Immature natural killer cell (primary cell): ENCODE results near the gene POM121L12. TPM values are rescaled to one million over a fixed set of nuclear protein-coding genes. Genes with fewer than 3 reads are reported as not detected.

ENCODE experiments used
- DNase-seq, 3 donors: peaks; one replicate each; pipeline ENCODE4 v3.0.0; 2022; ENCODE audit warnings: mixed read lengths in 1 of 3
- H3K27ac Mint-ChIP-seq, 6 donors: one replicate each; pipeline ENCODE4 v1.8.0; 2020; ENCODE audit warnings: mixed read lengths in 6 of 6, mild to moderate bottlenecking in 5 of 6, inconsistent platforms in 4 of 6, moderate library complexity in 3 of 6
- H3K27me3 Mint-ChIP-seq, 3 donors: one replicate each; pipeline ENCODE4 v1.8.0; 2020 to 2021; ENCODE audit warnings: low read depth in 3 of 3, mild to moderate bottlenecking in 3 of 3, mixed read lengths in 3 of 3, moderate library complexity in 3 of 3, inconsistent platforms in 1 of 3
- H3K36me3 Mint-ChIP-seq, 3 donors: one replicate each; pipeline ENCODE4 v1.8.0; 2020; ENCODE audit warnings: mixed read lengths in 3 of 3, inconsistent platforms in 2 of 3, mild to moderate bottlenecking in 2 of 3
- H3K4me1 Mint-ChIP-seq, 2 donors: one replicate each; pipeline ENCODE4 v1.8.0; 2020; ENCODE audit warnings: inconsistent platforms in 2 of 2, mild to moderate bottlenecking in 2 of 2, mixed read lengths in 2 of 2, moderate library complexity in 1 of 2
- H3K4me3 Mint-ChIP-seq, 5 donors: one replicate each; pipeline ENCODE4 v1.8.0; 2020; ENCODE audit warnings: mild to moderate bottlenecking in 5 of 5, mixed read lengths in 5 of 5, inconsistent platforms in 3 of 5, moderate library complexity in 3 of 5
- H3K9me3 Mint-ChIP-seq, 6 donors: one replicate each; pipeline ENCODE4 v1.8.0; 2020; ENCODE audit warnings: mild to moderate bottlenecking in 6 of 6, mixed read lengths in 6 of 6, inconsistent platforms in 4 of 6, moderate library complexity in 3 of 6
- polyA plus RNA-seq, 3 donors: library from polyadenylated mRNA; unstranded; fragments of 300-500 nt; fragmentation: Illumina TruSeq; gene quantifications; one replicate each; pipeline ENCODE4 v1.2.3, GENCODE V29; 2021

Gene POM121L12
- polyA plus RNA-seq, 3 donors from 2014 or later, result not detected

DNA sequence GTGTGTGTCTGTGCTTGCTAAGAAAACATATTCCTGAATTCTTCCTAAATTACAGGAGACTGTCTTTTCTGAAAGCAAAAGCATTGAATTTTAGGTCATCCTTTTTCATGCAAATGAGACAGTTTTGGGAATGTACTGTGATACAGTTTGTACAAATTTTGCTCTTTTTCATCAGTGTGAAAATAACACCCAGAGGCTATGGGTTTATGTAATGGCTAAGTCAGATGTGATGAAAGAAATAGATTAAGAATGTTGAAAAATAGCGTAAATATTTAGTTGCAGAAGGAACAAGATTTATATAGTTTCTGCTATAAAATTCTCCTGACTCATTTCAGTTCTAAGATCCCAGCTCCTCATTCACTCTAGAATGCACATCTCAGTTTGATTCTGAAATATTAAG, 24.6 kb downstream of the POM121L12 start:
- Mint-ChIP-seq H3K4me1 (no peaks in the 10 kb centered on the region), H3K27me3 (no peaks in the 10 kb centered on the region), H3K9me3 (peaks cover 16 to 62% (median 40%) of the 10 kb centered on the region in 6 donors), H3K36me3 (peaks cover 0 to 6% (median 2%) of the 10 kb centered on the region in 3 donors), H3K4me3 (no peak overlapping the region), H3K27ac (no peak overlapping the region)
- no peak for DNase-seq

DNA sequence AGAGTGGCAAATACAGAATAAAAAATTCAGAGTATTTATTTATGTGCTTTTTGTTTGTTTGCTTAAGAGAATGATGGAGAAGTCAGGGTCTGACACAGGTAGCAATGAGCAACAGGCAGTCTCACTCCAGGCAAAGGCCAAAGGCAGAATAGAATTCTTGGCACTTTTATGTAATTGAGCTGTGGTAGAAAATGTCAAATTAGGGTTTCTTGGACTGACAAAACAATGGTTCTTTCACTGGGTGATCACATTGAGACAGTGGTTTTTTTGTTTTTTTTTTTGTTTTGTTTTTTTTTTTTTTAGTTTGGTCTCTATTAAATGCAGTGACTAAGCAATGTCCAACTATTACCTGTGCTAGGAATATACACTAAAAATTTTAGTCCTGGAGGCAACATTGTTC, 27.4 kb downstream of the POM121L12 start:
- Mint-ChIP-seq H3K4me1 (no peaks in the 10 kb centered on the region), H3K9me3 (peaks cover 18 to 62% (median 40%) of the 10 kb centered on the region in 6 donors), H3K27me3 (no peaks in the 10 kb centered on the region), H3K4me3 (no peak overlapping the region), H3K27ac (no peak overlapping the region), H3K36me3 (peaks cover 0 to 1% (median 0%) of the 10 kb centered on the region in 3 donors)
- no peak for DNase-seq

DNA sequence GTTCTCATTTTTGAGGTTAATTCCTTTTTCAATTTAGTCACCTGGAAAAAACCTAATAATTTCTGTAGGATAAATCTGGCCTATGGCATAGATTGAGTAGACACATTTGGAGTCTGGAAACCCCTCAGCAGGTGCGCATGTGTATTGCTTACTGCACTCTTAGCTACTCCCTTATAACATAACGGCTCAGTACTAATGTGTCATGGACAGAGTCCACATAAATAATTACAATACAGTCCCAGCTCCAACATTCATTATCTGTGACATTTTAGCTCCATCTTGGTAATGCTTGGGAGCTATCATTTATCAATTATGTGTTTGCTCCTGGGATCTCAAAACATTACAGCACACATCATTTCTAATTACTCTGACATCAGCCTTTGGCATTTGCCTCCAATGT, 33.2 kb downstream of the POM121L12 start:
- Mint-ChIP-seq H3K9me3 (peaks cover 20 to 47% (median 27%) of the 10 kb centered on the region in 6 donors), H3K36me3 (no peaks in the 10 kb centered on the region), H3K4me1 (no peaks in the 10 kb centered on the region), H3K4me3 (no peak overlapping the region), H3K27ac (no peak overlapping the region), H3K27me3 (no peaks in the 10 kb centered on the region)
- DNase-seq, result no peak

DNA sequence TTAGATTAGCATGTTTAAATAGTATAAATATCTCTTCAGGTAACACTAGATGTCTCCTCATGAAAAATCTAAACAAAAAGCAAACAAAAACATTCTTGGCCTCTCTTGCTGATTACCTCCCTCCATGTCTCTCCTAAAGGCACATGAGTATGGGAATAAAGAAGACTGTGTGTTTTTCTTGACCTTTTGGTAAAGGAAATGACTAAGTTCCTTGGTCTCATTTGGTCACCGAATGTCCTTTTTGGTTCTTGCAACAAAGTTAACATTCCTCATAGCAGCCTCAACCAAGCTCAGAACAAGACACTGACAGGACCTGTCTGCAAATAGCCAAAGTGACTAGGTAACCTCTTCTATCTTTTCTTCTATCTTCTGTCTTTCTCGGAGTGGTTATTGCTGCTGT, 35.5 kb downstream of the POM121L12 start:
- Mint-ChIP-seq H3K27me3 (no peaks in the 10 kb centered on the region), H3K9me3 (peaks cover 17 to 47% (median 30%) of the 10 kb centered on the region in 6 donors), H3K4me1 (no peaks in the 10 kb centered on the region), H3K4me3 (no peak overlapping the region), H3K36me3 (no peaks in the 10 kb centered on the region), H3K27ac (no peak overlapping the region)
- DNase-seq, result no peak
